Ovary (tissue), 9 donors: ENCODE results near the gene ACKR2. TPM values are rescaled to one million over a fixed set of nuclear protein-coding genes. Genes with fewer than 3 reads are reported as not detected.

ENCODE experiments used
- DNase-seq, 5 donors: peaks; one replicate each; pipeline ENCODE4 v3.0.0-alpha.2; 2019 to 2020
- H3K27ac ChIP-seq, 2 donors: fragments of 200-600 bp; one replicate each; pipeline versions ENCODE4 v1.5.1 to v1.8.0; 2019 to 2022
- H3K27me3 ChIP-seq: fragments of 200-600 bp; one replicate; pipeline ENCODE4 v1.8.0; 2022
- H3K36me3 ChIP-seq: fragments of 200-600 bp; sonication (generic); one replicate; pipeline ENCODE4 v1.5.1; 2019
- H3K4me1 ChIP-seq: one replicate; pipeline ENCODE4 v1.8.1; 2013; ENCODE audit warnings: mild to moderate bottlenecking, moderate library complexity; ENCODE audit not compliant: insufficient read depth
- H3K4me3 ChIP-seq: fragments of 200-600 bp; sonication (generic); one replicate; pipeline ENCODE4 v1.5.1; 2017
- H3K9me3 ChIP-seq, 2 donors: fragments of 200-600 bp in 1 of 2; sonication (generic) in 1 of 2; one replicate each; pipeline versions ENCODE4 v1.5.1 to v1.8.1; 2013 to 2019; ENCODE audit warnings: mild to moderate bottlenecking in 1 of 2, moderate library complexity in 1 of 2
- CTCF ChIP-seq, 3 donors: fragments of 450-650 bp in 2 of 3; fragments of 200-600 bp in 1 of 3; IDR thresholded peaks; one replicate each; pipeline versions ENCODE4 v1.5.1 to v1.8.0; 2016 to 2022; ENCODE audit warnings: antibody characterized with exemption in 3 of 3, mild to moderate bottlenecking in 1 of 3
- EP300 ChIP-seq: sonication (generic); formaldehyde crosslinking; IDR thresholded peaks from one replicate; pipeline ENCODE4 v1.6.1; 2017; ENCODE audit warnings: antibody characterized with exemption
- POLR2A ChIP-seq: fragments of 450-650 bp; IDR thresholded peaks from one replicate; pipeline ENCODE4 v1.6.1; 2017; ENCODE audit warnings: antibody characterized with exemption, mild to moderate bottlenecking, moderate library complexity
- WGBS, 3 donors: extraction: QIAGEN DNeasy Blood & Tissue Kit in 1 of 3; methylation state at CpG; one replicate each; pipeline versions ENCODE4 v1.1.5 to v1.1.7; 2013 to 2017; 5-methylcytosine and 5-hydroxymethylcytosine counted together
- intact Hi-C, 4 donors: fragments of 100-400 bp; cut with DNase I; formaldehyde crosslinking; loops; one replicate each; pipeline versions ENCODE4 v1.11.0 to v1.15.1; 2022 to 2023
- polyA plus RNA-seq, 2 donors: library from polyadenylated mRNA; stranded (reverse); fragments of 200-250 nt in 1 of 2; fragments of 350-450 nt in 1 of 2; fragmentation: Illumina TruSeq in 1 of 2; extraction: RNeasy Lipid Tissue Mini Kit (QIAGEN cat#74804) in 1 of 2; gene quantifications; one replicate each; pipeline ENCODE4 v1.2.3, GENCODE V29; 2013 to 2014
- total RNA-seq, 7 donors: library from RNA; depleted of rRNA in 2 of 7; stranded (reverse); fragments of >200 nt in 2 of 7; fragmentation: NEBNext Ultra II Directional in 3 of 7; extraction: Animal tissue kit (Norgen Biotek cat#: 25700) in 3 of 7; gene quantifications; one replicate each; pipeline versions ENCODE4 v1.1.0 to v1.2.4, GENCODE V29; 2016 to 2023
- donor health status: DM: no; HTN: no; CAD: no; lungs with moderate emphysema.
- donor health status: DM: no; HTN: no; CAD: no.
- donor health status: Bipolar disorder and iron deficiency.
- donor health status: DM: yes; HTN: yes; CAD: no.
- donor health status: DM: no; HTN: no; CAD: no.
- donor health status: DM: yes; HTN: yes; CAD: no.

The ACKR2 gene
- total and polyA plus RNA-seq, 9 donors = 0.33 to 4.4 (median 1.0) TPM

DNA sequence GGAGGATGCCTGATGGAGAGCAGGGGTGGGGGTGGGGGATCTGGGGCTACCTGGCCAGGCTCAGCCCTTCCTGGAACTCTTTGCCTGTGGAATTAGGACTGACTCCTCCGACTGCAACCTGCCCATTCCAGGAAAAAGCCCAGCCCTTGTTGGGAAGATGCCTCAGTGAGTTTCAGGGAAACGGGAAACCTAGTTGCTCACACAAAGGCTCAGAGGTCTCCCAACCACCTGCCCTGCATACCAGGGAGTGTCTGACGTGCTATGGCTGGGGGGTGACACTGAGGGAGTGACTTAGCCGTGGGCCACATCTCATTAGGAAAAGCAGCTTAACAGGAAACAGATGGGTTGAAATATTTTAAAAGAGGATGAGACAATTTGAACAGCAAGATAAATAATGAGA lies 38.5 kb downstream of the ACKR2 start:
- H3K36me3 ChIP-seq = no peaks in the 10 kb centered on the region
- no peaks in the 10 kb centered on the region for H3K9me3 ChIP-seq
- no peak overlapping the region for H3K4me3 ChIP-seq
- peaks cover 4% of the 10 kb centered on the region for H3K4me1 ChIP-seq
- intact Hi-C loops = loop anchor here in 1 of 4 donors (10.0 kb wide), 1 partner anchor 63 kb away; no protein-coding TSS in a partner anchor
- 56 to 66% (median 57%) methylated on average over 4 of the region's 4 CpGs for WGBS, 3 donors
- H3K27me3 ChIP-seq = no peaks in the 10 kb centered on the region
- H3K27ac ChIP-seq = no peak overlapping the region
- peak in 1 of 5 donors; percentile 42 for DNase-seq
- no peak for TF ChIP-seq EP300
- TF ChIP-seq CTCF (IDR thresholded peaks at IDR 0.05) = no peak
- TF ChIP-seq POLR2A = no peak

DNA sequence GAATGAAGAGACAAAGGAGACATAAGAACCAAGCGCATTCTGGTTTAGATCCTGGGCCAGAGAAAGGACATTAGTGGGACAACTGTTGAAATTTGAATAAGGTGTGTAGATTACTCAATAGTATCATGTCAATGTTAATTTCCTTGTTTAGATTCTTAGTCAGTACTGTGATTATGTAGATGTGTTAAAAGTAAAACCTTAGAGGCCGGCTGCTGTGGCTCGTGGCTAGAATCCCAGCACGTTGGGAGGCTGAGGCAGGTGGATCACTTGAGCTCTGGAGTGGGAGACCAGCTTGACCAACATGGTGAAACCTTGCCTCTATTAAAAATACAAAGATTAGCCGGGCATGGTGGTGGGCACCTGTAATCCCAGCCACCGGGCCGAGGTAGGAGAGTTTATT lies 39.8 kb downstream of the ACKR2 start:
- H3K4me3 ChIP-seq = no peak overlapping the region
- no peaks in the 10 kb centered on the region for H3K36me3 ChIP-seq
- H3K9me3 ChIP-seq = no peaks in the 10 kb centered on the region
- H3K4me1 ChIP-seq = peaks cover 4% of the 10 kb centered on the region
- 94 to 97% (median 95%) methylated on average over 7 of the region's 7 CpGs for WGBS, 3 donors
- TF ChIP-seq POLR2A = no peak
- no peak for TF ChIP-seq CTCF (IDR thresholded peaks at IDR 0.05)
- no peak for TF ChIP-seq EP300
- no peak overlapping the region for H3K27ac ChIP-seq
- no peak for DNase-seq
- intact Hi-C loops = loop anchor here in 1 of 4 donors (10.0 kb wide), 1 partner anchor 64 kb away; no protein-coding TSS in a partner anchor
- no peaks in the 10 kb centered on the region for H3K27me3 ChIP-seq

DNA sequence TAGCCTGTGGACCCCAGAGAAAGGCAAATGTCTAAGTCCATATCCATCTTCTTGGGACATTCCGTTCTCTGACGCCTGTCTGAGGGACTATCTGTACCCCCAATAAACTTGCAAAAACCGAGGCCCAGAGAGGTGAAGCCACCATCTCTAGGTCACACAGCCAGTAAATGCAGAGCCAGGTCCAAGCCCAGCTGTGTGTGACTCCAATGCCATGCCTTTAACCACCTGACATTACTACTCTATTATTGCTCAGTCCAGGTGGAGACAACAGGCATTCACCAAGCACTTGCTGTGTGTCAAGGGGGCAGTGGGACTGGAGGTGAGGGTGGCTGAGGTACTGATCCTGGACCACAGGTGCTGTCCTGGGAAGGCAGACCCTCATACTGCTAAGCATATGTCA lies 41.0 kb downstream of the ACKR2 start:
- no peaks in the 10 kb centered on the region for H3K27me3 ChIP-seq
- TF ChIP-seq CTCF (IDR thresholded peaks at IDR 0.05) (no peak), EP300 (no peak), POLR2A (no peak)
- 90 to 94% (median 93%) methylated on average over 3 of the region's 3 CpGs for WGBS, 3 donors
- no peak overlapping the region for H3K27ac ChIP-seq
- intact Hi-C loops = no loop called here
- DNase-seq = no peak
- no peaks in the 10 kb centered on the region for H3K36me3 ChIP-seq
- peaks cover 4% of the 10 kb centered on the region for H3K4me1 ChIP-seq
- H3K4me3 ChIP-seq = no peak overlapping the region
- H3K9me3 ChIP-seq = no peaks in the 10 kb centered on the region

DNA sequence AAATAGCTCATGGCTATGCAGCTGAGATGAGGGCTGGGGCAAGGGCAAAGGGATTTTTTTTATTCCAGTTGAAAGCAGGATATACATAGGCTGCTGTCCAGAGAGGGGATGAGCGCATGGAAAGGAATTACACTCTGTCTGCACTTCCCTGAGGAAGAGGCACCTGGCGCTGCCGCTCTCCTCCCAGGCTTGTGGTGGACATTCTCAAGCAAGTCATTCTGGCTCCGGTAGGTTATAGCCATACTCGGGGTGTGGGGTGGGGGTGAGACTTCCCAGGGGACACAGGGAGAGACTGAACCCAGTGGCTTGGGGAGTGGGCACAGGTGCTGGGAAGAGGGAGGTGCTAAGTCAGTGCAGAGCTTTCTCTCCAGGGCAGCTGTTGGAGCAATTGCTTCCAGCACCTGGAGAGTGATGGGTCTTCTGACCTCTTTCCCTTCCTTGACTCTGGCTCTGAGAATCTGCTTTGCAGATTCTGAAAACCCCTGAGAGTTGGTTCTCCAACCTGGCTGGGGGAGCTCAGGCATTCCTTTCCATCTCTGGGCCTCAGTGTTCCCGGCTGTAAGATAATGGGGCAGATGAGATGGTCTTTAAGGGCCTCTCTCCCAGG lies 42.1 kb downstream of the ACKR2 start:
- Histone ChIP-seq H3K4me3 (no peak overlapping the region), H3K27me3 (no peaks in the 10 kb centered on the region), H3K9me3 (no peaks in the 10 kb centered on the region), H3K4me1 (peaks cover 2% of the 10 kb centered on the region), H3K36me3 (no peaks in the 10 kb centered on the region), H3K27ac (no peak overlapping the region)
- intact Hi-C loops = no loop called here
- TF ChIP-seq CTCF (IDR thresholded peaks at IDR 0.05) = no peak
- TF ChIP-seq EP300 = no peak
- no peak for TF ChIP-seq POLR2A
- DNase-seq = no peak
- 76 to 82% (median 80%) methylated on average over 6 of the region's 6 CpGs for WGBS, 3 donors
